HL-60/S4 (cell line): ENCODE results near the gene ESPN.
"Not testable (repeated sequence)": the region's sequence is repeated elsewhere in the genome, so short reads cannot be mapped to it uniquely, and the experiment has no call there.

Experiments
- in situ Hi-C: fragments of 300-500 bp; cut with MboI; formaldehyde crosslinking; loops from 2 replicates; pipeline ENCODE4 v1.14.3; 2022; ENCODE audit warnings: low sequenced_read_pairs

The ESPN gene

GRCh38 chr1:6424619-6425593 is at the start of gene ESPN:
Gene ESPN (plus strand): TSS chr1:6424776. CDS start chr1:6424956, 180 bp downstream.
- in situ Hi-C loops = no loop called here

DNA sequence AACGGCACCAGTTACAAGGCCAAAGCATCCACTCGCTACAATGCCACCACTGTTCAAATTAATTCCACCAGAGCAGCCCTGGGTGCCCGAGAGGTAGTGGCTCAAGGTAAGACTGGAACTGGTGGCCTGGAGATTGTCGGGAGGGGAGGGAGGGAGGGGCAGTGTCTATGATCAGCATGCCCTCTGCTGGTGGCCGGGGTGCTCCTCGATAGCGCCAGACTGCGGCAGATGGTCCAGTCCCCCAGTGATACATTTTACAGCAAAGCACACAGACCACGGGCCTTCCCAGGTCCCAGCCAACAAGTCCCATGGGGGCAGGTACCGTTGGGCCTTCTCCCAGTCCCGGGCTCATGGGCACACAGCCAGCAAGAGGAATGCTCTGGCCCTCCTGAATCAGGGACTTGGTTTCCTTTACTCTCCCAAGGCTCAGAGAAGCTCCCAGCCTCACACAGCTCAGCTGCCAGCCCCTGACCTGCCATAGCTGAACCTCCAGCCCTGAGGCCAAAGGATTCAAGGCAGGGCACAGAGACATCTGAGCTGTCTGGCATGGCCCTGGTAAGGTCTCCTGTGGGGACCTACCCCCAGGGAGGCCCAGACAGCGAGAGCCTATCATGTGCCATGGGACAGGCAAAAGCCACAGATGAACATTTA is 46.4 kb upstream of the ESPN start:
- in situ Hi-C loops = no loop called here

- in situ Hi-C loops = no loop called here
Observed at GRCh38 chr1:6380037-6380436, 44.5 kb upstream of the ESPN start.

GRCh38 chr1:6384135-6384534 is 40.4 kb upstream of the ESPN start:
- in situ Hi-C loops = no loop called here

GRCh38 chr1:6384962-6385361 is 39.6 kb upstream of the ESPN start:
- in situ Hi-C loops = no loop called here

GRCh38 chr1:6385488-6386191 is 38.9 kb upstream of the ESPN start:
- in situ Hi-C loops = no loop called here

DNA sequence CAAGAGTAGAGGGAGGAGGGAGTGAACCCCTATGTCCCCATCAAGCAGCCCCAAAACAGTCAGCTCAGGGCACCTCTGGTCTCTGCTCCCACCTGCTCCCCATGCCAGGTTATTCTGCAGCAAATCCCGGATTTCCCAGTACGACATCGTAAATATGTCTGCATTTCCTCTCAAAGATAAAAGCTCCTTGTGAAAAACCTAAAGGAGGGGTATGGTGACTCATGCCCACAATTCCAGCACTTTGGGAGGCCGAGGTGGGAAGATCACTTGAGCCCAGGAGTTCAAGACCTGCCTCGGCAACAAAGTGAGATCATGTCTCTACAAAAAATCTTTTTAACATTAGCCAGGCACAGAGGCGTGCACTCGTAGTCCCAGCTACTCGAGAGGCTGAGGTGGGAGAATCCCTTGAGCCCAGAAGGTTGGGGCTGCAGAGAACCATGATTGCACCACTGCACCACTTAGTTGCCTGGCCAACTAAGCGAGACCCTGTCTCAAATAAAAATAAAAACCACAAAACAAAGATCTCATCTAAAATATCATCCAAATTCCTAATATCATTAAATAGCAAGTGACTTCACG is 38.1 kb upstream of the ESPN start:
- in situ Hi-C loops = no loop called here

DNA sequence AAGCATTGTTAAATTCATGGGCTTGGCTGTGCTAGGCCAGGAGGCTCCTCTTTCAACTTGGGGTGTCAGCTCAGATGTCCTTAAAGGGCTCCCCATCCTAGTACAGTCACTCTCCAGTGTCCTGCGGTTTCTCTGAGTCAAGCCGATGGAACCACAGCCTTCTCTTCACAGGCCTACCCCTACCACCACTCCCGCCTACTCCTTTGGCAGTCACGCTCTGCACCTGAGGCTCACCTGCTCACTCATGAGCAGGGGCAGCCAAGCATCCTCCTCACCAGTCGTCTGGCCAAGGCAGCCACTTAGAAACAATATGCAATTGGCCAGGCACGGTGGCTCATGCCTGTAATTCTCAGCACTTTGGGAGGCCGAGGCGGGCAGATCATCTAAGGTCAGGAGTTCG is 34.6 kb upstream of the ESPN start:
- in situ Hi-C loops = no loop called here

DNA sequence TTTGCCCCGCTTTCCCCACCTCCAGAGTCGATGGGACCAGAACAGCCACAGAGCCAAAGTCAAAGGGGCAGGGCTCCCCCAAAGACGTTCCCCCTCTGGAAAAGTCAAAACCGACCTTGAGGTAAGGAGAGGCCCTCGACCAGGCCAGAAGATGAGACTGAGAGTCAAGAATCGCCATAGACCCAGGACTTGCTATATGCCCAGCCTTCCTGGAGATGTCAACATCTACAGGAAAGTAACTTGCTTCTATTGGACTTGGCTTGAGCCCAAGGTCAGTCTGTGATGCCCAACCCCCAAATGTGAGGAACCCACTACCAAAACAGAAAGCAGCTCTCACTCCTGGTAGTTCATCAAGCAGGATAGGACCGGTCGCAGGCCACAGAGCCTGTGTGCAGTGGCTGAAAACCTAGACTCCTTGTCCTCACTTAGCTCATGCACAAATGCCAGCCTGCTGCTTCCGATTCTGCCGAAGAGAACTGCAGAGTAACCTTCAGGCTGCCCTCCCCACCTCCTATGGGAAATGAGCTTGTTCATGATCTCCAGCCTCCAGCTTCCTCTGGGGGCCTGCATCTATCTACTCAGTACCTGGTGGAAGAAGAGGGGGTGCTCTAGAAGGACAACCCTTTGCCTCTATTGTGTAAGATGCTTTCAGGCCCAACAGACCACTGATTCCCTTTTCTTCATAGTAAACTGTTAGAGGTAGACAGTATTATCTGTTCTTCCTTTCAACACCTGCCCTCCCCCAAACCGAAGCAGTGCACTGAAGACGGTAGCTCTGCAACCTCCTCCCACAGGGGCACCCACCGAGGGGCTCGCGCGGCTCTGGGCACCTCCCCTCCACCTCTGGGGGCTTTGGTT is 32.4 kb upstream of the ESPN start:
- in situ Hi-C loops = no loop called here

GRCh38 chr1:6392809-6393399 is 31.7 kb upstream of the ESPN start:
- in situ Hi-C loops = no loop called here

DNA sequence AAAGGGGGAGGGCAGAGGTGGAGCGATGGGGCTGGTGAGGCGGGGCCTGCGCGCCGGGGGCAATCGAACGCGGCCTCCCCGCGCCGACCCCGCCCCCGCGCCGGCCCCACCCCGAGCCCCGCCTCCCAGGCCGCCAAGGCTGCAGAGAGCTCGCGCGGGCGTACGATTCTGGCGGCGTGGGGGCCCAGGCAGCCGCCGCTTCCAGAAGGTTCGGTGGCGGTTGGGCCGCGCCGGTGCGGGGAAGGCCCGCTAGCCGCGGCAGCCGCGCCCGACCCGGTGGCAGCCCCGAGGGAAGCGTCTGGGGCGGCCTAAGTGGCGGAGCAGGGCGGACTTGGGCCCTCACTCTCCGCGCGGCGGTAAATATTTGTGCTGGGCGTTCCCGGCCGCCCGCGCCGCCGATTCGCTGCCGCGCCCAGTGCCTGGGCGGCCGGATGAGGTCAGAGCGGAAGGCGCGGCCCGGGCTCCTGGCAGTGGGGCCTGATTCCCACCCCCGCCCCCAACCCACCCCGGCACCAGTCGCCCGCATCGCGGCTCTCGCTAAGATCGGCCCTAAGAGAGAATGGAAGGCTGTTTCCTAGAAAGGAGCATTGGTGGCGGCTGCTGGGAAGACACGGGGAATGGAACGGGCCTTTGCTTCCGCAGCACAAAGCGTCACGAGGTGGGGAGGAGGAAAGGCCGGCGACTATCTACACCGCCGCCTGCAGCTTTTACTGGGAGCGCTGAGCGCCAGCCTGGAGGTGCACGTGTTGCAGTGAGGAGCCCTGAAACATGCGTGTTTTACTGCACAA is 31.0 kb upstream of the ESPN start, which contains the start of gene ACOT7:
ACOT7 (minus strand) TSS at position 368 of the 788 bp plus-strand sequence. CDS start 368 bp downstream, outside the sequence.
- in situ Hi-C loops = no loop called here

- in situ Hi-C loops = not testable (repeated sequence)
Observed at GRCh38 chr1:6395130-6395529, 29.4 kb upstream of the ESPN start.

DNA sequence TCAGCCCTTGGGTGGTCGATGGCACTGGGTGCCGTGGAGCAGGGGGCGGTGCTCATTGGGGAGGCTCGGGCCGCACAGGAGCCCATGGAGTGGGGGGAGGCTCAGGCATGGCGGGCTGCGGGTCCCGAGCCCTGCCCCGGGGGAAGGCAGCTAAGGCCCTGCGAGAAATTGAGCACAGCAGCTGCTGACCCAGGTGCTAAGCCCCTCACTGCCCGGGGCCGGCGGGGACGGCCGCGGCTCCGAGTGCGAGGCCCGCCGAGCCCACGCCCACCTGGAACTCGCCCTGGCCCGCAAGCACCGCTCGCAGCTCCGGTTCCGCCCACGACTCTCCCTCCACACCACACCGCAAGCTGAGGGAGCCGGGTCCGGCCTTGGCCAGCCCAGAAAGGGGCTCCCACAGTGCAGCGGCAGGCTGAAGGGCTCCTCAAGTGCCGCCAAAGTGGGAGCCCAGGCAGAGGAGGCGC is 28.8 kb upstream of the ESPN start:
- in situ Hi-C loops = not testable (repeated sequence)

GRCh38 chr1:6396998-6397397 is 27.6 kb upstream of the ESPN start:
- in situ Hi-C loops = no loop called here

DNA sequence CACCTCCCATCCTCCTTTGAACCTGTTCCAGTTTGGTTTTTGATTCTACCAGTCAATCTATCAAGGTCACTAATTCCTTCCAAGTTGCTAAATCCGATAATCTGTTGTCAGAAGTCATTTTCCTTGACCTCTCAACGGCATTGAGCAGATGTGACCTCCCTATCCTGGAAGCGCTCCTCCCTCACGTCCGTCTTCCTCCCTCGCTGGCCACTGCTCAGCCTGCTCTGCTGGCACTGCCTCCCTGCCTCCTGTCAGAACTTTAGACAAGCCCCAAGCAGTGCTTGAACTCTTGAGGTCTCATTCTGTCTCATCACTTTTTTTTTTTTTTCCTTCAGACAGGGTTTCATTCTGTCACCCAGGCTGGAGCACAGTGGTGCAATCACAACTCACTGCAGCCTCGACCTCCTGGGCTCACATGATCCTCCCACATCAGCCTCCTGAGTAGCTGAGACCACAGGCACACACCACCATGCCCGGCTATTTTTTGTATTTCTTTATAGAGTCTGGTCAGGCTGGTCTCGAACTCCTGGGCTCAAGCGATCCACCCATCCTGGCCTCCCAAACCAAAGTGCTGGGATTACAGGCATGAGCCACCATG is 26.6 kb upstream of the ESPN start:
- in situ Hi-C loops = no loop called here

DNA sequence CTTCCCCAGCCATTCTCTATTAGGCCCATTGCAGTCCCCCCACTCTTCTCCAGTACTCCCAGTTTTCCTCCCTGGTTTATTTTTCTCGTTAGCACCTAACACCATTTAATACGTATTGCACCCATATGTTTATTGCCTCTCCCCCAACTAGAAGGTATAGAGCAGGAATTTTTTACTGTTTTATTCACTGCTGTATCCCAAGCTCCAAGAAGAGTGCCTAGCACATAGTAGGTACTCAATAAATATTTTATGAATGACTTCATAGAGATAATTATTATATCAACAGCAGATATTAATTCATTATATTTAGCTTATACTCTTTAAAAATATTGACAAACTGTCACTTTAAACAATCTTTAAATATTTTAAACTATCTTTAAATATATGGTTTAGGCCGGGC is 25.3 kb upstream of the ESPN start:
- in situ Hi-C loops = no loop called here

DNA sequence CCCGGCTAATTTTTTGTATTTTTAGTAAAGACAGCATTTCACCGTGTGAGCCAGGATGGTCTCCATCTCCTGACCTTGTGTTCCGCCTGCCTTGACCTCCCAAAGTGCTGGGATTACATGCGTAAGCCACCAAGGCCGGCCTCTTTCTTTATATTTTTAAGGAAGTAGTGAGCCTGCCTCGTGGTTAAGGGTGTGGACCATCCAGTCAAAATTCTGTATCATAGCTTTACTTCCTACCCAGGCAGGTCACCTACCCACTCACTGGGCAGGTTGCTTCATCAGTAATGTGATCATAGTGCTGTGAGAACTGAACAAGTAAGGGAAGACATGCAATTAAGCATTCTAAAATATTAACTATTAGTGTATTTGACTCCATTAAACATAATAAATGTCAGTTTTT is 22.9 kb upstream of the ESPN start:
- in situ Hi-C loops = loop anchor here (5.0 to 10.0 kb wide), 2 partner anchors 39 to 157 kb away; partner anchors contain the start of gene HES3

DNA sequence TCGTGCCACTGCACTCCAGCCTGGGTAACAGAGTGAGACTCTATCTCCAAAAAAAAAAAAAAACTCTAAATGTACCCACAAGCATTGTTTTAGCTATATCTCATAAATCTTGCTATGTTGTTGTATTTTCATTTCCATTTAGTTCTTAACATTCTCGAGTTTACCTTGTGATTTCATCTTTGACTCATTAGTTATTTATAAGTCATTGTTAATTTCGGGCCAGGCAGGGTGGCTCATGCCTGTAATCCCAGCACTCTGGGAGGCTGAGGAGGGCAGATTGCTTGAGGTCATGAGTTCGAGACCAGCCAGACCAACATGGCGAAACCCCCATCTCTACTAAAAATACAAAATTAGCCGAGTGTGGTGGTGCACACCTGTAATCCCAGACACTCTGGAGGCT is 16.6 kb upstream of the ESPN start:
- in situ Hi-C loops = loop anchor here (10.0 kb wide), 1 partner anchor 163 kb away; the partner anchor contains the start of gene HES3
